ENCODE results near the gene TGFBR3L. TPM values are rescaled to one million over a fixed set of nuclear protein-coding genes. Genes with fewer than 3 reads are reported as not detected.

TGFBR3L gene
- 0.78 to 2.4 TPM (median 1.9 TPM) in 5 replicates for total RNA-seq (2022; extraction: Qiagen RNA extraction; ENCODE audit: low read depth)

DNA sequence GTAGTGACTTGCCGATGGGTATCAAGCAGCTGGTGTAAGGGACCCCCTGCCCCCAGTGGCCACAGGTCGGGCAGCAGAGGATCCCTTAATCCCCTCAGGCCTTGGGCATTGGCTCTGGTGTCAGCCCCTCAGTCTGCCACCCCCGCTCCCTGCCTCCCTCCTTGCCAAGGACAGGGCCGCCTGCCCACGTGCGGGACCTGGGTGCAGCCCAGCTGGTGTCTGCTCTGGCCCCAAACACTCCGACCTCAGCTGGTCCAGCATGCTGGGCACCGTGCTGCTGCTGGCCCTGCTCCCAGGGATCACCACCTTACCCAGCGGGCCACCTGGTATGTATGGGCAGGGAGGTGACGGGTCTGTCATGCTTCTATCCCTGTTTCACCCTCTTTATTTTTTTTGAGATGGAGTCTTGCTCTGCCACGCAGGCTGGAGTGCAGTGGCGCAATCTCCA lies at the start of gene TGFBR3L:
TGFBR3L (plus strand) TSS at position 233 of the 448 bp plus-strand sequence.

GRCh38 chr19:7874076-7874896 lies 40.3 kb upstream of the TGFBR3L start, which contains the start of gene PRR36:
Gene PRR36 (minus strand): TSS chr19:7874390. CDS start chr19:7873689, 701 bp downstream.

GRCh38 chr19:7888145-7888825 lies 26.3 kb upstream of the TGFBR3L start, which contains the start of gene LRRC8E:
Gene LRRC8E (plus strand): TSS chr19:7888510. CDS start chr19:7895604, 7,094 bp downstream.

GRCh38 chr19:7903244-7904073 lies 11.2 kb upstream of the TGFBR3L start, which contains the start of gene MAP2K7:
Gene MAP2K7 (plus strand): TSS chr19:7903877. CDS start chr19:7903945, 68 bp downstream.

GRCh38 chr19:7919610-7920518 lies 5.2 kb downstream of the TGFBR3L start, which contains the start of gene SNAPC2:
Gene SNAPC2 (plus strand): TSS chr19:7920338. CDS start chr19:7920367, 29 bp downstream.

DNA sequence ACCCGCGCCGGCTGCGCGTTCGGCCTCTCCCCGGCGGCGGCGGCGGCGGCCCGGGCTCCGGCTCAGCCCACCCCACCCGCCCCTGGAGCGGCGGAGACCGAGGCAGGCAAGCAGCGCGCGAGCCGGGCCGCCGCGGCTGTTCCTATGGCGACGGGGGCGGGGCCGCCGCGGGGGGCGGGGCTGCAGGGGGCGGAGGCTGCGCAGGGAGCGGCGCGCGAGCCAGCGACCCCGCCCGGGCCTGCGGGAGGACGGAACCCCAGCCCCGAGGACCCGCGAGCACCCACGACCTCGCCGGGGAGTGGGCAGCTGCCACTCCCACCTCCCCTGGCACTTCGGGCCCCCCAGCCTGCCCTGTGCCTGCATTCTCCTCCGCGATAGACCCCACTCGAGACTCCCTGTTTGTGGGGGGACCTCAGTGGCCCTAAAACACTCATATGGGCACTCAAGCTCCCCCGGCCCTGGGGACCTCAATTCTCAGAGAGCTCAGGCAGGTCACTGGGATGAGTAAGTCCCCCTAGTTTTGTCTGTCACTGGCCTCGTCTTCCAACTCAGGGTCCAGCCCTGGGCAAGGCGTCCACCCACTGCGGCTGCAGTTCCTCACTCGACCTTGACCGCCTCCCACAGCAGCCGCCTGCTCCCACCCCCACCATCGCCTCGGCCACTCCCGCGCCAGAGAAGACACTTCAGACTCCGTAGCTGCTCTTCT lies 11.5 kb downstream of the TGFBR3L start, which contains the start of gene CTXN1:
CTXN1 (minus strand) TSS at position 115 of the 706 bp plus-strand sequence. CDS start 597 bp downstream, outside the sequence.

GRCh38 chr19:7943444-7944176 lies 29.0 kb downstream of the TGFBR3L start, which contains the start of gene TIMM44:
Gene TIMM44 (minus strand): TSS chr19:7943666. CDS start chr19:7943651, 15 bp downstream.

Other genes with a start within 250 kb of the TGFBR3L start
- not detected in 5 replicates for gene RETN, start 245.8 kb upstream of the TGFBR3L start, total RNA-seq (2022; extraction: Qiagen RNA extraction; ENCODE audit: low read depth)
- not detected in 5 replicates for gene MCEMP1, start 237.7 kb upstream of the TGFBR3L start, total RNA-seq (2022; extraction: Qiagen RNA extraction; ENCODE audit: low read depth)
- gene TRAPPC5, start 234.0 kb upstream of the TGFBR3L start, total RNA-seq (2022; extraction: Qiagen RNA extraction; ENCODE audit: low read depth) = 44.6 to 114 TPM (median 102 TPM) in 5 replicates
- gene FCER2, start 212.7 kb upstream of the TGFBR3L start, total RNA-seq (2022; extraction: Qiagen RNA extraction; ENCODE audit: low read depth) = not detected in 5 replicates
- not detected in 5 replicates for gene CLEC4G, start 182.7 kb upstream of the TGFBR3L start, total RNA-seq (2022; extraction: Qiagen RNA extraction; ENCODE audit: low read depth)
- gene CD209, start 167.3 kb upstream of the TGFBR3L start, total RNA-seq (2022; extraction: Qiagen RNA extraction; ENCODE audit: low read depth) = not detected in 5 replicates
- not detected in 5 replicates for gene CLEC4M, start 151.6 kb upstream of the TGFBR3L start, total RNA-seq (2022; extraction: Qiagen RNA extraction; ENCODE audit: low read depth)
- 0.97 to 1.7 TPM (median 1.5 TPM) in 5 replicates for gene EVI5L, start 84.6 kb upstream of the TGFBR3L start, total RNA-seq (2022; extraction: Qiagen RNA extraction; ENCODE audit: low read depth)
- gene PRR36, start 40.4 kb upstream of the TGFBR3L start, total RNA-seq (2022; extraction: Qiagen RNA extraction; ENCODE audit: low read depth) = 0.21 to 0.84 TPM (median 0.39 TPM) in 5 replicates
- gene LRRC8E, start 26.3 kb upstream of the TGFBR3L start, total RNA-seq (2022; extraction: Qiagen RNA extraction; ENCODE audit: low read depth) = 5.4 to 7.1 TPM (median 6.3 TPM) in 5 replicates
- 12.0 to 17.2 TPM (median 16.8 TPM) in 5 replicates for gene MAP2K7, start 11.0 kb upstream of the TGFBR3L start, total RNA-seq (2022; extraction: Qiagen RNA extraction; ENCODE audit: low read depth)
- 21.4 to 29.8 TPM (median 29.5 TPM) in 5 replicates for gene SNAPC2, start 5.5 kb downstream of the TGFBR3L start, total RNA-seq (2022; extraction: Qiagen RNA extraction; ENCODE audit: low read depth)
- 10.0 to 24.5 TPM (median 21.4 TPM) in 5 replicates for gene CTXN1, start 11.3 kb downstream of the TGFBR3L start, total RNA-seq (2022; extraction: Qiagen RNA extraction; ENCODE audit: low read depth)
- gene TIMM44, start 28.8 kb downstream of the TGFBR3L start, total RNA-seq (2022; extraction: Qiagen RNA extraction; ENCODE audit: low read depth) = 26.9 to 33.4 TPM (median 29.9 TPM) in 5 replicates
- 59.1 to 71.3 TPM (median 65.6 TPM) in 5 replicates for gene ELAVL1, start 90.8 kb downstream of the TGFBR3L start, total RNA-seq (2022; extraction: Qiagen RNA extraction; ENCODE audit: low read depth)
- gene CCL25, start 137.9 kb downstream of the TGFBR3L start, total RNA-seq (2022; extraction: Qiagen RNA extraction; ENCODE audit: low read depth) = not detected in 5 replicates
- gene FBN3, start 234.8 kb downstream of the TGFBR3L start, total RNA-seq (2022; extraction: Qiagen RNA extraction; ENCODE audit: low read depth) = not detected in 5 replicates